ENCODE measurements around the gene ZNF580. TPM values are rescaled to one million over a fixed set of nuclear protein-coding genes. Genes with fewer than 3 reads are reported as not detected.

The ZNF580 gene
- total RNA-seq, 5 donors from 2014 or later (not counting 1 experiment from before 2014, with no cell fraction given), result 44.6 to 116 (median 94.2) TPM

DNA sequence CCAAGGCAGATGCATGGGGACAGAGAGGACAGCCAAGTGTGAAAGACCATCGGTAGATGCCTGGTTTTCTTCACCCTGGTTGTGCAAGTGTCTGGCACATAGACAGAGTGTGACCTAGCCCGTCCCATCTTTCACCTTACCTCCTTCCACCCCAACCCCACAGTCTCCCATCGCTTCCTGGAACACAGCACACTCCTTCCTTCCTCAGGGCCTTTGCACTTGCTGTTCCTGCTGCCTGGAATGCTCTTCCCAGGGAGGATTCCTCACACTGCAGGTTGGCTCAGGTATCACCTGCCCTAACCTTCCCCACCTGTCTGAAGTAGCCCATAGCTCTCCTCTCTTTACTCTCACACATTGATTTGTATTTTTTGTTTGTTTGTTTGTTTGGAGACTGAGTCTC, 44.5 kb upstream of the ZNF580 start:
- CTCF ChIA-PET, result no interaction called here
- DNase-seq (no peak), ATAC-seq (replicated peaks in 1 of 4) (no peak)
- H3K4me3 ChIP-seq (ENCODE audit: control insufficient read depth in 1 of 2, extremely low read depth in 1 of 2, low read length in 1 of 2), result no peak overlapping the region
- peaks cover 41% of the 10 kb centered on the region for H3K36me3 Mint-ChIP-seq
- peaks cover 27 to 28% of the 10 kb centered on the region in 2 donors for H3K36me3 ChIP-seq (ENCODE audit: control insufficient read depth in 2 of 2, extremely low read depth in 1 of 2, insufficient read depth in 1 of 2, low read length in 1 of 2)
- no peaks in the 10 kb centered on the region for H3K9me3 ChIP-seq
- no peaks in the 10 kb centered on the region for H3K27me3 ChIP-seq (replicated peaks in 1 of 2; ENCODE audit: control insufficient read depth in 2 of 2, extremely low read depth in 1 of 2, insufficient read depth in 2 of 2, low read length in 1 of 2)
- H3K4me3 Mint-ChIP-seq, result no peak overlapping the region
- no peak overlapping the region for H3K27ac Mint-ChIP-seq
- WGBS (ENCODE audit: insufficient coverage), result 100% methylated on average over 3 of the region's 3 CpGs
- no peak overlapping the region for H3K27ac ChIP-seq (ENCODE audit: low read length)
- POLR2A ChIA-PET, result no interaction called here
- H3K4me1 Mint-ChIP-seq, result peaks cover 12 to 23% (median 12%) of the 10 kb centered on the region in 3 donors
- H3K4me1 ChIP-seq (ENCODE audit: control insufficient read depth in 1 of 2, extremely low read depth in 1 of 2, insufficient read depth in 2 of 2, low read length in 2 of 2), result peaks cover 6 to 16% of the 10 kb centered on the region in 2 experiments
- no peaks in the 10 kb centered on the region for H3K27me3 Mint-ChIP-seq
- H3K9me3 Mint-ChIP-seq, result peaks cover 0 to 3% (median 0%) of the 10 kb centered on the region in 3 donors

- H3K4me3 ChIP-seq (ENCODE audit: control insufficient read depth in 1 of 2, extremely low read depth in 1 of 2, low read length in 1 of 2), result no peak overlapping the region
- no peaks in the 10 kb centered on the region for H3K9me3 ChIP-seq
- Mint-ChIP-seq H3K27ac (no peak overlapping the region), H3K4me1 (peaks cover 16 to 29% (median 17%) of the 10 kb centered on the region in 3 donors), H3K36me3 (peaks cover 37% of the 10 kb centered on the region), H3K4me3 (no peak overlapping the region), H3K9me3 (peaks cover 0 to 3% (median 0%) of the 10 kb centered on the region in 3 donors), H3K27me3 (no peaks in the 10 kb centered on the region)
- H3K27me3 ChIP-seq (replicated peaks in 1 of 2; ENCODE audit: control insufficient read depth in 2 of 2, extremely low read depth in 1 of 2, insufficient read depth in 2 of 2, low read length in 1 of 2), result no peaks in the 10 kb centered on the region
- H3K4me1 ChIP-seq (ENCODE audit: control insufficient read depth in 1 of 2, extremely low read depth in 1 of 2, insufficient read depth in 2 of 2, low read length in 2 of 2), result peaks cover 7 to 23% of the 10 kb centered on the region in 2 experiments
- H3K36me3 ChIP-seq (ENCODE audit: control insufficient read depth in 2 of 2, extremely low read depth in 1 of 2, insufficient read depth in 1 of 2, low read length in 1 of 2), result peaks cover 22 to 23% of the 10 kb centered on the region in 2 donors
- ChIA-PET CTCF (no interaction called here), POLR2A (interaction anchor here in 1 of 2 donors (0.6 kb wide), 1 partner anchor 318 kb away, joined by 6 read pairs; the partner anchor contains the start of gene HSPBP1)
- ATAC-seq (replicated peaks in 1 of 4) (no peak), DNase-seq (no peak)
- no peak overlapping the region for H3K27ac ChIP-seq (ENCODE audit: low read length)
- over 99% methylated on average over 20 of the region's 30 CpGs for WGBS (ENCODE audit: insufficient coverage)
Measured at GRCh38 chr19:55597501-55597921, 43.3 kb upstream of the ZNF580 start.

GRCh38 chr19:55598034-55598433, 42.8 kb upstream of the ZNF580 start:
- Mint-ChIP-seq H3K9me3 (peaks cover 0 to 3% (median 0%) of the 10 kb centered on the region in 3 donors), H3K27me3 (no peaks in the 10 kb centered on the region), H3K4me3 (no peak overlapping the region), H3K36me3 (peaks cover 37% of the 10 kb centered on the region), H3K27ac (peak overlapping the region in 1 of 2 donors; percentile 91), H3K4me1 (peaks cover 16 to 29% (median 17%) of the 10 kb centered on the region in 3 donors)
- Histone ChIP-seq H3K27me3 (replicated peaks in 1 of 2; ENCODE audit: control insufficient read depth in 2 of 2, extremely low read depth in 1 of 2, insufficient read depth in 2 of 2, low read length in 1 of 2) (no peaks in the 10 kb centered on the region), H3K36me3 (ENCODE audit: control insufficient read depth in 2 of 2, extremely low read depth in 1 of 2, insufficient read depth in 1 of 2, low read length in 1 of 2) (peaks cover 18 to 22% of the 10 kb centered on the region in 2 donors), H3K4me3 (ENCODE audit: control insufficient read depth in 1 of 2, extremely low read depth in 1 of 2, low read length in 1 of 2) (no peak overlapping the region), H3K27ac (ENCODE audit: low read length) (peak overlapping the region; percentile 97), H3K4me1 (ENCODE audit: control insufficient read depth in 1 of 2, extremely low read depth in 1 of 2, insufficient read depth in 2 of 2, low read length in 2 of 2) (peaks cover 7 to 23% of the 10 kb centered on the region in 2 experiments), H3K9me3 (no peaks in the 10 kb centered on the region)
- DNase-seq (no peak), ATAC-seq (replicated peaks in 1 of 4) (no peak)
- 93% methylated on average over 8 of the region's 9 CpGs for WGBS (ENCODE audit: insufficient coverage)
- ChIA-PET CTCF (no interaction called here), POLR2A (no interaction called here)

- H3K36me3 ChIP-seq (ENCODE audit: control insufficient read depth in 2 of 2, extremely low read depth in 1 of 2, insufficient read depth in 1 of 2, low read length in 1 of 2), result peaks cover 13 to 22% of the 10 kb centered on the region in 2 donors
- ATAC-seq (replicated peaks in 1 of 4), result peak; percentile 63 to 73 (median 66)
- Mint-ChIP-seq H3K27me3 (no peaks in the 10 kb centered on the region), H3K9me3 (peaks cover 0 to 3% (median 0%) of the 10 kb centered on the region in 3 donors), H3K36me3 (peaks cover 34% of the 10 kb centered on the region), H3K4me3 (peak overlapping the region; percentile 98 to 99 (median 98)), H3K4me1 (peaks cover 21 to 37% (median 23%) of the 10 kb centered on the region in 3 donors), H3K27ac (peak overlapping the region; percentile 100)
- peak; percentile 83 to 99 (median 90) for DNase-seq
- no peaks in the 10 kb centered on the region for H3K27me3 ChIP-seq (replicated peaks in 1 of 2; ENCODE audit: control insufficient read depth in 2 of 2, extremely low read depth in 1 of 2, insufficient read depth in 2 of 2, low read length in 1 of 2)
- H3K4me1 ChIP-seq (ENCODE audit: control insufficient read depth in 1 of 2, extremely low read depth in 1 of 2, insufficient read depth in 2 of 2, low read length in 2 of 2), result peaks cover 7 to 26% of the 10 kb centered on the region in 2 experiments
- no peaks in the 10 kb centered on the region for H3K9me3 ChIP-seq
- ChIA-PET CTCF (interaction anchor here in 1 of 2 donors (0.6 to 1.7 kb wide), 10 partner anchors 25 to 260 kb away, joined by 3 to 10 read pairs (median 4); partner anchors contain the start of genes ISOC2, KMT5C, U2AF2 and ZNF628), POLR2A (interaction anchor here (0.6 to 2.1 kb wide), 7 partner anchors 26 to 319 kb away, joined by 3 to 11 read pairs (median 4); partner anchors contain the start of gene ZNF784 (in 2 of the 2))
- 8% methylated on average over 25 of the region's 26 CpGs for WGBS (ENCODE audit: insufficient coverage)
- H3K27ac ChIP-seq (ENCODE audit: low read length), result peak overlapping the region; percentile 97
- peak overlapping the region; percentile 86 to 97 for H3K4me3 ChIP-seq (ENCODE audit: control insufficient read depth in 1 of 2, extremely low read depth in 1 of 2, low read length in 1 of 2)
Measured at GRCh38 chr19:55598719-55599467, 41.9 kb upstream of the ZNF580 start.

DNA sequence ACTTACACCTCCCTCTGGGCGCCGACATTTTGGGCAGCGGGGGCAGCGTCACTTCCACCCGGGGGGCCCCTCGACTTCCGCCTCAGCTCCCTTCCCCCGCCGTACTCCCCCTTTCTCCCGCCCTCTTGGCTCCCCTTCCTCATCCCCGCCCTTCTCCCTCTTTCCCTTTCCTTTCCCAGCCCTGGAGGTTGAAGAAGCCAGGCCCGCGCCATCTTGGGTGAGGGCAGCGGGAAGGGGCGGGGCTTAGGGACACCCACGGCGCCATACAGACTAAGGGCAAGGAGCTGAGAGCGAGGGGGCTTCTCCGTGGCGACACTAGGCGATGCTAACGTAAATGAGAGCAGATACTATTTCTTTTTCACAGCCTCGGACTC, 41.3 kb upstream of the ZNF580 start, which contains the start of gene FIZ1:
Gene FIZ1 (minus strand): TSS at position 50 of the 374 bp plus-strand sequence. CDS start 1,652 bp downstream, outside the sequence.
- no peaks in the 10 kb centered on the region for H3K27me3 Mint-ChIP-seq
- peak within 1 kb of the TSS; percentile 100 for H3K27ac Mint-ChIP-seq
- no peaks in the 10 kb centered on the region for H3K9me3 ChIP-seq
- H3K9me3 Mint-ChIP-seq, result peaks cover 0 to 3% (median 0%) of the 10 kb centered on the region in 3 donors
- peaks cover 23 to 42% (median 25%) of the 10 kb centered on the region in 3 donors for H3K4me1 Mint-ChIP-seq
- 0% methylated on average over 11 of the region's 23 CpGs for WGBS (ENCODE audit: insufficient coverage)
- ATAC-seq (replicated peaks in 1 of 4), result peak; percentile 75 to 78 (median 76)
- peak; percentile 86 to 97 (median 92) for DNase-seq
- peaks cover 34% of the 10 kb centered on the region for H3K36me3 Mint-ChIP-seq
- peaks cover 13 to 22% of the 10 kb centered on the region in 2 donors for H3K36me3 ChIP-seq (ENCODE audit: control insufficient read depth in 2 of 2, extremely low read depth in 1 of 2, insufficient read depth in 1 of 2, low read length in 1 of 2)
- H3K4me3 ChIP-seq (ENCODE audit: control insufficient read depth in 1 of 2, extremely low read depth in 1 of 2, low read length in 1 of 2), result peak within 1 kb of the TSS; percentile 86 to 97
- CTCF ChIA-PET, result interaction anchor here in 1 of 2 donors (0.6 to 1.7 kb wide), 12 partner anchors 25 to 260 kb away, joined by 3 to 10 read pairs (median 4); partner anchors contain the start of genes ISOC2, KMT5C, NAT14 and U2AF2
- H3K4me1 ChIP-seq (ENCODE audit: control insufficient read depth in 1 of 2, extremely low read depth in 1 of 2, insufficient read depth in 2 of 2, low read length in 2 of 2), result peaks cover 7 to 31% of the 10 kb centered on the region in 2 experiments
- H3K4me3 Mint-ChIP-seq, result peak within 1 kb of the TSS; percentile 98 to 99 (median 98)
- H3K27me3 ChIP-seq (replicated peaks in 1 of 2; ENCODE audit: control insufficient read depth in 2 of 2, extremely low read depth in 1 of 2, insufficient read depth in 2 of 2, low read length in 1 of 2), result no peaks in the 10 kb centered on the region
- POLR2A ChIA-PET, result interaction anchor here (0.6 to 2.1 kb wide), 7 partner anchors 25 to 319 kb away, joined by 3 to 11 read pairs (median 4); partner anchors contain the start of gene ZNF784 (in 2 of the 2)
- peak within 1 kb of the TSS; percentile 97 for H3K27ac ChIP-seq (ENCODE audit: low read length)

Measured in T-cell (primary cell).